Endothelial cell (in vitro differentiated cells): ENCODE results near the gene UNC13C. TPM values are rescaled to one million over a fixed set of nuclear protein-coding genes. Genes with fewer than 3 reads are reported as not detected.
"Not testable (repeated sequence)": the region's sequence is repeated elsewhere in the genome, so short reads cannot be mapped to it uniquely, and the experiment has no call there.

Experiments used
- DNase-seq: peaks from one replicate; pipeline ENCODE4 v3.0.0; 2021; ENCODE audit warnings: low spot score
- H3K27ac Mint-ChIP-seq: one replicate; pipeline ENCODE4 v1.8.0; 2021; ENCODE audit warnings: mixed read lengths, inconsistent platforms; ENCODE audit not compliant: unreplicated experiment
- H3K27me3 Mint-ChIP-seq: one replicate; pipeline ENCODE4 v1.8.0; 2021; ENCODE audit warnings: mild to moderate bottlenecking, moderate library complexity, mixed read lengths, inconsistent platforms; ENCODE audit not compliant: unreplicated experiment
- H3K36me3 Mint-ChIP-seq: one replicate; pipeline ENCODE4 v1.8.0; 2021; ENCODE audit warnings: mild to moderate bottlenecking, low read depth, mixed read lengths, inconsistent platforms; ENCODE audit not compliant: unreplicated experiment
- H3K4me1 Mint-ChIP-seq: one replicate; pipeline ENCODE4 v1.8.0; 2021; ENCODE audit warnings: mild to moderate bottlenecking, mixed read lengths, inconsistent platforms; ENCODE audit not compliant: unreplicated experiment
- H3K4me3 Mint-ChIP-seq: one replicate; pipeline ENCODE4 v1.8.0; 2021; ENCODE audit warnings: mild to moderate bottlenecking, mixed read lengths, inconsistent platforms; ENCODE audit not compliant: unreplicated experiment
- H3K9me3 Mint-ChIP-seq: one replicate; pipeline ENCODE4 v1.8.0; 2021; ENCODE audit warnings: mixed read lengths, inconsistent platforms; ENCODE audit not compliant: unreplicated experiment
- CTCF ChIP-seq: fragments of 200-600 bp; sonication (generic); IDR thresholded peaks from one replicate; pipeline ENCODE4 v1.5.0; 2021; ENCODE audit warnings: antibody characterized with exemption; ENCODE audit not compliant: unreplicated experiment
- long read RNA-seq: library from polyadenylated mRNA; unstranded; transcript quantifications from one replicate; pipeline ENCODE4 v2.0.0, GENCODE V29; 2020; ENCODE audit not compliant: unreplicated experiment
- total RNA-seq: library from RNA; stranded (reverse); fragmentation: NEBNext Ultra II Directional; extraction: Animal tissue kit (Norgen Biotek cat#: 25700); gene quantifications from one replicate; pipeline ENCODE4 v1.2.1, GENCODE V29; 2021; ENCODE audit not compliant: unreplicated experiment

The UNC13C gene
- 0.08 TPM for total RNA-seq
- long read RNA-seq = 0 reads

GRCh38 chr15:53978253-53978906, at the start of gene UNC13C:
Gene UNC13C (plus strand): TSS chr15:53978441. CDS start chr15:54012904, 34,463 bp downstream.
- H3K27me3 Mint-ChIP-seq = peaks cover 1% of the 10 kb centered on the region
- peak within 1 kb of the TSS; percentile 61 for H3K4me3 Mint-ChIP-seq
- no peaks in the 10 kb centered on the region for H3K4me1 Mint-ChIP-seq
- TF ChIP-seq CTCF = no peak
- H3K36me3 Mint-ChIP-seq = no peaks in the 10 kb centered on the region
- DNase-seq = peak; percentile 40
- H3K27ac Mint-ChIP-seq = no peak within 1 kb of the TSS
- no peaks in the 10 kb centered on the region for H3K9me3 Mint-ChIP-seq

- H3K36me3 Mint-ChIP-seq = no peaks in the 10 kb centered on the region
- DNase-seq = no peak
- peaks cover 4% of the 10 kb centered on the region for H3K27me3 Mint-ChIP-seq
- no peak for TF ChIP-seq CTCF
- H3K4me3 Mint-ChIP-seq = no peak overlapping the region
- peaks cover 7% of the 10 kb centered on the region for H3K9me3 Mint-ChIP-seq
- H3K4me1 Mint-ChIP-seq = no peaks in the 10 kb centered on the region
- no peak overlapping the region for H3K27ac Mint-ChIP-seq
These were observed 42.1 kb upstream of the UNC13C start for GRCh38 chr15:53936137-53936536.

- not testable (repeated sequence) for H3K4me3 Mint-ChIP-seq, H3K36me3 Mint-ChIP-seq, H3K4me1 Mint-ChIP-seq, DNase-seq, H3K27ac Mint-ChIP-seq, H3K9me3 Mint-ChIP-seq, H3K27me3 Mint-ChIP-seq
These were observed 40.6 kb upstream of the UNC13C start for GRCh38 chr15:53937632-53938031.

GRCh38 chr15:53950572-53950971, 27.7 kb upstream of the UNC13C start:
- no peaks in the 10 kb centered on the region for H3K36me3 Mint-ChIP-seq
- H3K4me1 Mint-ChIP-seq = no peaks in the 10 kb centered on the region
- H3K27me3 Mint-ChIP-seq = peaks cover 1% of the 10 kb centered on the region
- no peak overlapping the region for H3K4me3 Mint-ChIP-seq
- no peak overlapping the region for H3K27ac Mint-ChIP-seq
- no peaks in the 10 kb centered on the region for H3K9me3 Mint-ChIP-seq
- DNase-seq = no peak
- no peak for TF ChIP-seq CTCF

GRCh38 chr15:53955396-53955795, 22.8 kb upstream of the UNC13C start:
- Mint-ChIP-seq H3K4me1 (no peaks in the 10 kb centered on the region), H3K27ac (no peak overlapping the region), H3K4me3 (no peak overlapping the region), H3K36me3 (no peaks in the 10 kb centered on the region), H3K27me3 (peaks cover 1% of the 10 kb centered on the region), H3K9me3 (no peaks in the 10 kb centered on the region)
- TF ChIP-seq CTCF = no peak
- no peak for DNase-seq
